ENCODE results near the gene TMEM108. TPM values are rescaled to one million over a fixed set of nuclear protein-coding genes. Genes with fewer than 3 reads are reported as not detected.

Gene TMEM108
- total RNA-seq, 1 donor from 2014 or later: 16.7 TPM

DNA sequence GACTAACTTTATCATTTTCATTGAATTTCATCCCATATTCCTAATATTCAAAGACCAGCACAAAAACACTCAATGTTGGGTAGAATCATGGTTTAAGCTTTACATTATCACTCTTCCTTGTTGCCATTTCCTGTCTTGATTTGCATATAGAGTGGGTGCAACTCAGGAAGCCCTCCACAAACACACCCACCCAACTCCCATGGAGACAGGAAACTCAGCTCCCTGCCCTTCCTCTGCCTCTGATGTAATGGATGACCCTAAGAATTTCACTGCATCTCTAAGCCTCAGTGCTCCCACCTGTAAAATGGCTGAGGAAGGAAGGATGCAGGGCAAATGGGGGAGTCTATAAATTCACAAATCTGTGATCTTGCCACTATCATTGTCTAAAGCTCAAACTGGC, 263.5 kb downstream of the TMEM108 start:
- no peak for DNase-seq (ENCODE audit: low read depth)

- no peak for DNase-seq (ENCODE audit: low read depth)
Observed at GRCh38 chr3:133303430-133303829, 265.2 kb downstream of the TMEM108 start.

DNA sequence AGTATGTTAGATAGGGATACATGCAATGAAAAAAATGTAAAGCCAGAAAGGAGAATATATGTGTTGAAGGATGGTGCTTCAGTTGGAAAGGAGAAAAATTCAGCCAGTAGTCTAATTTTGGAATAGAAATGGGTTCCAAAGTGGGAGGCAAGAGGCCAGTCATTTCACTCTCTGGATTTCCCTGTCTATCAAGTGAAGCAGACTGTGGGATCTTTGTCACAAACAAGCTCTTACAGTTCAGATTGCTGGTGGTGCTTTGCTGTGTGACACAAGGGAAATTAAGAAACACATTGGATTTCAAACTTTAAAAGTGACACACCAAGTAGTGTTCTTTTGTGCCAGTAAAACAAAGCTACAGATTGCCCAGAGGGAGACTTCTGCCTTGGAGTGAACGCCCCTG, 279.7 kb downstream of the TMEM108 start:
- DNase-seq (ENCODE audit: low read depth): no peak

DNA sequence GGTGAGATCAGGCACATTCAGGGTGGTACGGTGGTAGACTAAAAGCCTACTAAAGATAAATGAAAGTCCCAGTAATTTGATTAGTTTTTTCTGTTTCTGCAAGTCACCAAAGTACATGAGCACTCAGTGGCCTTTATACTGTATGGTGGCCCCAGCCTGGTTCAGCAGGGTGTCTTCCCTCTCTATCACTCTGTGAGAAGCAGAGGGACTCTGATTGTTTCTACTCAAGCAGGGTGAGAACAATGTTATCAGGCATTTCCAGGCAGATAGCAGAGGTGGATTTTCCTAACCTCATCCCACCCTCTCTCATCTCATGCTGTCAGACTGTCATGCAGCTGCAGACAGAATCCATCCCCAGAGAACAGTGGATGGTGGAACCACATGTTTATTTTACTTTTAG, 290.2 kb downstream of the TMEM108 start:
- DNase-seq (ENCODE audit: low read depth): no peak

GRCh38 chr3:133329626-133330025, 291.4 kb downstream of the TMEM108 start:
- DNase-seq (ENCODE audit: low read depth): no peak

DNA sequence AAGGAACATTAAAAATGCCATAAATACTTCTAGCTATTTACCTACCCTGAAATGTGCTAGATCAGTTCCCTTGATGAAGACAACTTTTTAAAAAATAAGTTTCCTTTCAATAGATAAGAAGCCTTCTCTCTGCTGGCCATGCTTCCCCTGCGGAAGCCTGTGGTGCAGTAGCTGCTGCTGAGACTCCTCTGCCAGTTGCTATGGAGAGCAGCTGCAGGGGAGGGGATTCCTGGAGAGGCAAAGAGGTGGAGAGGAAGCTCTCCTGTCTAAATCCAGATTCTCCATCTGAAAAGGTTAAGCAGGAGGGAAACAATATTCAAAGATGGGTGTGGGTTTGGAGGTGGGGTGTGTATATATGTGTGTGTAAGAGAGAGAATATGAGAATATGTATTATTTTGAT, 291.9 kb downstream of the TMEM108 start:
- DNase-seq (ENCODE audit: low read depth): peak; percentile 65

- peak; percentile 7 for DNase-seq (ENCODE audit: low read depth)
Observed at GRCh38 chr3:133330522-133330921, 292.3 kb downstream of the TMEM108 start.

DNA sequence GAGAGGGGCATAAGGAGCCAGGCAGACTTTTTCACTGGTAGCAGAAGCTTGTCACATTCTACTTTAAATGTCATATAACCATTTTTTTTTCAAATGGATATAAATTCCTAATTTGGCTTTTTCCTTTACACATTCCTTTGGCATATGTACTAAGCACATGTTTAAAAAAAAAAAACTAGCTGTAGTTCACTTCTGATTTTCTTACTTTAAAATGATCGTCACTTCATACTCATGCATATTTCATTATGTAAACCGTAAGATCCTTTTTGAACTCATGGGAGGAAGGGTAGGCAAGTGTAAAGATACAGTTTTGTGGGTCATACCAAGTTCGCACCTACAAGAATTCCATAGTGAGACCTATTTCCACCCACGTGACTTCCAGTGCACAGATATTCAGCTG, 316.5 kb downstream of the TMEM108 start:
- DNase-seq (ENCODE audit: low read depth): no peak

DNA sequence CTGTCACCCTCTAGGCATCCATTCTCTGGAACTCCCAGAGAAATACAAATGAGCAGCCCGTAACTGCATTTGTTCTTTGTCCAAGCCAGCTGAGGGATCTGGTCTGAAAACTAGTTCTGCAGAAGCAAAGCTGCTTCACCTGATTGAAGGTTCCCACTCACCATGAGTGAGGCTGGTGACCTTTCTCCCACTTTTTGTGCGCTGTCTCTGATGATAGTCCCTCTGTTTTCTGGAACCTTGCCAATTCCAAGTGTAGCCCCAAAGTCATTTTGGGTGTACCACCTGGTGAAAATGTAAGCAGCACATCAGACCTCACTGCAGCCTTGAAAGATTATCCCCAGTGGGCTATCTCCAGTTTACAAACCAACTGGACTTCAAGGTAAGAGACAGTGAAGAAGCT, 322.3 kb downstream of the TMEM108 start:
- no peak for DNase-seq (ENCODE audit: low read depth)

- DNase-seq (ENCODE audit: low read depth): no peak
Observed at GRCh38 chr3:133361011-133361410, 322.8 kb downstream of the TMEM108 start.

DNA sequence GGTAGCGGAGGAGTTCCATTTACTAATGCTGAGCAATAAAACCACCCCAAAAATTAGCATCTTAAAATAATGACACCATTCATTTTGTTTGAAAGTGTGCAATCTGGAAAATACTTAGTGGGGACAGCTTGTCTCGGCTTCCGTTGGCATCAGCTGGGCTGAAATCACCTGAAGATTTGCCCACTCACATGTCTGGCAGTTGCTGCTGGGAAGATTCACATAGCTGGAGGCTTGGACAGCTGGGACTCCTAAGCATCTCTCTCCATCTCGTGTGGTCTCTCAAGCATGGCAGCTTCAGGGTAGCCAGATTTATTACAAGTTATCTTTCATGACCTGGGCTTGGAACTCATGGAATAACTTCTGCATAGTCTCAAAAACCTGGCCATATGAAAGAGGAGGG, 323.2 kb downstream of the TMEM108 start:
- DNase-seq (ENCODE audit: low read depth): peak; percentile 34

DNA sequence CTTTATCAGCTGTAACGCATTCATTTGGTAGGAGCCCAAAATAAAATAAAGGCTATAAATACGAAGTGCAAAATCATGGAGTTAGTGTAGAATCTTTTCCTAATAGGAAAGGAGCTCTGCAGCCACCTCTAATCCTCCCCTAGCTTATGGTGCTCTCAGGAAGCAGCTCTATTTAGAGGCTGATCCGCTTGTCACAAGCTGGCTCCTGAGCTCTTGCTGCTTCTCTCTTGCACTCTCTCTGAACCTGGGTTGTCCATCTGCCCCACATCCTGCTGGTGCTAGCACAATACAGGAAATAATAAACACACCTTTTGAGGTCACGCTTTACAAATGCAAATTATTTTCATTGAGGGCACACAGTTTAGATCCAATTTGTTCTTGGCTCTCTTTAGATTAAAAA, 324.3 kb downstream of the TMEM108 start:
- no peak for DNase-seq (ENCODE audit: low read depth)

DNA sequence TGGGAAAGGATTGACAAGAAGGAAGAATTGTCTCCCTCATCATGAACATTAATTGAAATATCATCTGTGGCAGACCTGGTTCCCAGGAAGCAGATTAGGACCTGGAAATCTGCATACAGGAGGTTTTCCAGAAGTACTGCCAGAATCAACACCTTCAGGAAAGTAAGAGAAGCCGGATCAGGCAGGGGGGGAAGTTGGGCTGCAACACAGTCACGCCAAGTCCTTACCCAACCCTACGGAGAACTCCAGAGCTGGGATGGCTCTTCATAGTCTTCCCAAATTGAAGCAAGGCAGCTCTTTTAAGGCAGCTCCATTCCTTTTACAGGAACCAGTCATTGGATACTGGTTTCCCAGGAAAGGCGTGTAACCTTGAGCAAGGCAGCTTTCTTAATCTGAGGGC, 326.5 kb downstream of the TMEM108 start:
- DNase-seq (ENCODE audit: low read depth): no peak

GRCh38 chr3:133366921-133367320, 328.7 kb downstream of the TMEM108 start:
- no peak for DNase-seq (ENCODE audit: low read depth)

DNA sequence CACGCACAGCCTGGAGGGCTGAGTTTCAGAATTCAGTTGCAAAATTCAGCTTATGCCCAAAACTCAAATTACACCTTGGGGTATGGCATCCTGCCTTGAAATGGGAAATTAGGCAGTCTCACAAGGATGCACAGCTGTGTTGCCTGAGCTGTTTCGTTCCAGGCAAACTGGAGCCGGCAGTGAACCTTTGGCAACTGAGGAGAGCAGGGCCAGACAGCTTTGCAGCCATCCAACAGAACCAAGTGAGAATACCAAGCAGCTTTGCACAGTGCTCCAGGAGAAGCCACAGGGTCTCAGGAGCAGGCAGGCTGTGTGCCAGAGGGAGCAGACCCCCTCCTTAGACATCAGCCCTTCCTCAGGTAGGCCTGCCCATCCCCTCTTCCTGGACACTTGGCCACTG, 329.2 kb downstream of the TMEM108 start:
- DNase-seq (ENCODE audit: low read depth): no peak

GRCh38 chr3:133367956-133368355, 329.8 kb downstream of the TMEM108 start:
- DNase-seq (ENCODE audit: low read depth): no peak

- DNase-seq (ENCODE audit: low read depth): no peak
Observed at GRCh38 chr3:133368371-133369067, 330.3 kb downstream of the TMEM108 start.

DNA sequence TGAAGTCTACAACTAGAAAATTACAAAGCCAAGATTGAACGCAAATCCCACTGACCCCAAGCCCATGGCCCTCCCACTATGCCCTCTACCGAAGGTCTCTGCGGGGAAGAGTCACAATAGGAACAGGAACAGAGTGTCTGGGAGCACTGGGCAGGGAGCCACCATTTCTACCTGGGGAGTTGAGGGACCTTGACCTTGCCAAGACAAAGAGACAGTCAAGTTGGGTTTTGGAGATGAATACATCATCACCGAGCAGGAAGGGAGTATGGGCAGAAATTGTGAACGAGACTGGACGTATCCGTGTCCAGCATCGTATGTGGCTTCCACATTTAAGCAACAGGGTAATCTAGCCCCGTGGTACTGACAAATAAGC, 330.9 kb downstream of the TMEM108 start:
- DNase-seq (ENCODE audit: low read depth): no peak

GRCh38 chr3:133371181-133371580, 333.0 kb downstream of the TMEM108 start:
- no peak for DNase-seq (ENCODE audit: low read depth)

- DNase-seq (ENCODE audit: low read depth): no peak
Observed at GRCh38 chr3:133371676-133372075, 333.5 kb downstream of the TMEM108 start.

DNA sequence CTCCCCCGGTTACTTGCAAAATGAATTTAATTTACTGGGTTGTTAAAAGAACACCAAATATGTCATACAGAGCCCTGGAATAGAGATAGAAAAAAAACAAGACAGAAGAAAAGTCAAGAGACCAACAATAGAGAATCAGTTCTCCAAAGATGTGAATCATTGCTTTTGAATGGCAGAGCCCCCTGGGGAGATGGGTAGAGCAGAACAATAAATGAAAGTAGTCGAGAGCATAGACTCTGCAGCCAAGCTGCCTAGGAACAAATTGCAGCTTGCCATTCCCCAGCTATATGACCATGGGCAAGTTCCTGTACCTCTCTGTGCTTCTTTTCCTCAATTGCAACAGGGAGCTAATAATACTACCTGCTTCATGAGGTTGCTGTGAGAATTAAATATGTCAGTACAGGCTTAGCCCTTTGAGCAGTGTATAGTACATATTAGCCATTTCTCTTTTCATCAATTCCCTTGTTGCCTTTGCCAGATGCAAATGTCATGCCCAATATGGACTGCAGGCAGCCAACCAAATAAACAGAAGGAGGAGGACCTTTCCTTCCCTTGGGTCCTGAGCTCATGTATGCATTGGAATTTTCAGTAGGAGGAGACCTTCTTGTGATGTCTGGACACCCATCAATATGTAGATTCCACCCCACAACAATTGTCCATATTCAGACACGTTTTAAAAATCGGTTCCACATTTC, 336.7 kb downstream of the TMEM108 start:
- DNase-seq (ENCODE audit: low read depth): peak; percentile 26

- no peak for DNase-seq (ENCODE audit: low read depth)
Observed at GRCh38 chr3:133375403-133375745, 337.2 kb downstream of the TMEM108 start.

- DNase-seq (ENCODE audit: low read depth): no peak
Observed at GRCh38 chr3:133376810-133377209, 338.6 kb downstream of the TMEM108 start.

Measured in myocyte (in vitro differentiated cells).